Nephron (organoid): Measurements from ENCODE around the gene ANKH.
A peak's percentile ranks its signal among the peaks of the same experiment; 100 is the strongest.

Source experiments
- H3K27ac Mint-ChIP-seq, 3 experiments: 2 replicates each; pipeline ENCODE4 v1.8.0; 2020; ENCODE audit warnings: mixed read lengths in 3 of 3, mild to moderate bottlenecking in 2 of 3, moderate library complexity in 1 of 3
- H3K27me3 Mint-ChIP-seq: 2 replicates; pipeline ENCODE4 v1.8.0; 2021; ENCODE audit warnings: low read depth, mild to moderate bottlenecking, moderate library complexity, mixed read lengths
- H3K36me3 Mint-ChIP-seq: 2 replicates; pipeline ENCODE4 v1.8.0; 2020; ENCODE audit warnings: low read depth, mixed read lengths
- H3K4me1 Mint-ChIP-seq: 2 replicates; pipeline ENCODE4 v1.8.0; 2020; ENCODE audit warnings: mixed read lengths
- H3K4me3 Mint-ChIP-seq, 3 experiments: 2 replicates each; pipeline ENCODE4 v1.8.0; 2020; ENCODE audit warnings: mild to moderate bottlenecking in 3 of 3, mixed read lengths in 3 of 3, moderate library complexity in 2 of 3
- H3K9me3 Mint-ChIP-seq: 2 replicates; pipeline ENCODE4 v1.8.0; 2020; ENCODE audit warnings: mixed read lengths
- TF ChIP-seq, protein P1 (sequence below), 3 experiments: fragments of 200-600 bp; sonication (generic); IDR thresholded peaks; one replicate each; pipeline ENCODE4 v1.5.0; 2021; ENCODE audit warnings: antibody characterized with exemption in 3 of 3; ENCODE audit not compliant: unreplicated experiment in 3 of 3

The ANKH gene

DNA sequence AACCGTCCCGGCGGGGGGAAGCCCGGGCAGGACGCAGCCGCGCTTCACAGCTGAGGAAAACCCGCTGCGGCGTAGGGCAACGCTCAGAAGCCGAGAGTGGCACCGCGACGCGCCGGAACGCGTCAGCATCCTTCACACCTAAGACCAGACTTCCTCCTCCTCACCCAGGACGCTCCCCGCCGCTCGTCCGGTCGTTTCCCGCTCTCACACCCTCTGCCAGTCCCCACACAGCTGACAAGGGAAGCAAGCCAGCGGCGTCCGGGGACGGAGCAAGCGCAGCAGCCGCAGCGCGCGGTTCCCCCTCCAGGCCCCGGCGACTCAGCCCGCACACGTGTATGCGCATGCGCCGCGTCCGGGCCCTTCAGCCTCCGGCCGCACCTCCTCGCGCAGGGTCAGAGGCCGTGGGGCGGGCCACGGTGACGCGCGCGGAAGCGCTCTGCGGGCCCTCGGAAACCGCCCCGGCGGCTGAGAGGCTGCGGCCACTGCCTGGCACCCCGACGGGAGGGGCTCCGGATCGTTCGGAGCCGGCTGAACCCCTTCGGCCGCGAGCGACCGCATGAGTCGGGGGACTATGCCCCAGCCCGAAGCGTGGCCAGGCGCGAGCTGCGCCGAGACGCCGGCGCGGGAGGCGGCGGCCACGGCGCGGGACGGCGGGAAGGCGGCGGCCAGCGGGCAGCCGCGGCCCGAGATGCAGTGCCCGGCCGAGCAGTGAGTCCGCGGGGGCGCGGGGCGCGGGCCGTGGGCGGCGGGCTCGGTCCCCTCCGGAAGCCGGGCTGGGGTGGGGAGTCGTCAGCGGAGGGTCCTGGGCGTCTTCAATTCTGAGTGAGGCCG lies 207.1 kb downstream of the ANKH start, which contains the start of gene OTULIN:
TSS of gene OTULIN (plus strand) at position 449 of the 831 bp plus-strand sequence. CDS start at position 557, 108 bp downstream.
- no peaks in the 10 kb centered on the region for H3K27me3 Mint-ChIP-seq

GRCh38 chr5:14663734-14664269 lies 207.8 kb downstream of the ANKH start:
- Mint-ChIP-seq H3K36me3 (peaks cover 9% of the 10 kb centered on the region), H3K27me3 (no peaks in the 10 kb centered on the region), H3K9me3 (no peaks in the 10 kb centered on the region), H3K4me1 (peaks cover 33% of the 10 kb centered on the region), H3K4me3 (peak overlapping the region; percentile 92 to 97 (median 94)), H3K27ac (peak overlapping the region; percentile 55 to 94 (median 92))
- TF ChIP-seq, protein P1, sequence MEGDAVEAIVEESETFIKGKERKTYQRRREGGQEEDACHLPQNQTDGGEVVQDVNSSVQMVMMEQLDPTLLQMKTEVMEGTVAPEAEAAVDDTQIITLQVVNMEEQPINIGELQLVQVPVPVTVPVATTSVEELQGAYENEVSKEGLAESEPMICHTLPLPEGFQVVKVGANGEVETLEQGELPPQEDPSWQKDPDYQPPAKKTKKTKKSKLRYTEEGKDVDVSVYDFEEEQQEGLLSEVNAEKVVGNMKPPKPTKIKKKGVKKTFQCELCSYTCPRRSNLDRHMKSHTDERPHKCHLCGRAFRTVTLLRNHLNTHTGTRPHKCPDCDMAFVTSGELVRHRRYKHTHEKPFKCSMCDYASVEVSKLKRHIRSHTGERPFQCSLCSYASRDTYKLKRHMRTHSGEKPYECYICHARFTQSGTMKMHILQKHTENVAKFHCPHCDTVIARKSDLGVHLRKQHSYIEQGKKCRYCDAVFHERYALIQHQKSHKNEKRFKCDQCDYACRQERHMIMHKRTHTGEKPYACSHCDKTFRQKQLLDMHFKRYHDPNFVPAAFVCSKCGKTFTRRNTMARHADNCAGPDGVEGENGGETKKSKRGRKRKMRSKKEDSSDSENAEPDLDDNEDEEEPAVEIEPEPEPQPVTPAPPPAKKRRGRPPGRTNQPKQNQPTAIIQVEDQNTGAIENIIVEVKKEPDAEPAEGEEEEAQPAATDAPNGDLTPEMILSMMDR (IDR thresholded peaks at IDR 0.05; ENCODE audit: unreplicated experiment in 3 of 3) = no peak

More for the DNA sequence above, 207.1 kb downstream of the ANKH start, which contains the start of gene OTULIN:
- Mint-ChIP-seq H3K4me3 (peak within 1 kb of the TSS; percentile 93 to 98 (median 97)), H3K36me3 (peaks cover 9% of the 10 kb centered on the region), H3K9me3 (no peaks in the 10 kb centered on the region), H3K4me1 (peaks cover 33% of the 10 kb centered on the region), H3K27ac (peak within 1 kb of the TSS; percentile 86 to 94 (median 92))
- TF ChIP-seq, protein P1 (IDR thresholded peaks at IDR 0.05; ENCODE audit: unreplicated experiment in 3 of 3) = no peak

GRCh38 chr5:14662721-14663260 lies 208.8 kb downstream of the ANKH start:
- Mint-ChIP-seq H3K4me3 (peak overlapping the region; percentile 92 to 97 (median 94)), H3K27ac (no peak overlapping the region), H3K36me3 (peaks cover 2% of the 10 kb centered on the region), H3K27me3 (no peaks in the 10 kb centered on the region), H3K4me1 (peaks cover 30% of the 10 kb centered on the region), H3K9me3 (no peaks in the 10 kb centered on the region)
- TF ChIP-seq, protein P1 (IDR thresholded peaks at IDR 0.05; ENCODE audit: unreplicated experiment in 3 of 3) = no peak

GRCh38 chr5:14660833-14661232 lies 210.7 kb downstream of the ANKH start:
- no peaks in the 10 kb centered on the region for H3K27me3 Mint-ChIP-seq
- no peak overlapping the region for H3K27ac Mint-ChIP-seq
- H3K36me3 Mint-ChIP-seq = no peaks in the 10 kb centered on the region
- peak overlapping the region in 2 of 3 experiments; percentile 2 to 4 for H3K4me3 Mint-ChIP-seq
- peaks cover 15% of the 10 kb centered on the region for H3K4me1 Mint-ChIP-seq
- TF ChIP-seq, protein P1 (IDR thresholded peaks at IDR 0.05; ENCODE audit: unreplicated experiment in 3 of 3) = no peak
- H3K9me3 Mint-ChIP-seq = no peaks in the 10 kb centered on the region

DNA sequence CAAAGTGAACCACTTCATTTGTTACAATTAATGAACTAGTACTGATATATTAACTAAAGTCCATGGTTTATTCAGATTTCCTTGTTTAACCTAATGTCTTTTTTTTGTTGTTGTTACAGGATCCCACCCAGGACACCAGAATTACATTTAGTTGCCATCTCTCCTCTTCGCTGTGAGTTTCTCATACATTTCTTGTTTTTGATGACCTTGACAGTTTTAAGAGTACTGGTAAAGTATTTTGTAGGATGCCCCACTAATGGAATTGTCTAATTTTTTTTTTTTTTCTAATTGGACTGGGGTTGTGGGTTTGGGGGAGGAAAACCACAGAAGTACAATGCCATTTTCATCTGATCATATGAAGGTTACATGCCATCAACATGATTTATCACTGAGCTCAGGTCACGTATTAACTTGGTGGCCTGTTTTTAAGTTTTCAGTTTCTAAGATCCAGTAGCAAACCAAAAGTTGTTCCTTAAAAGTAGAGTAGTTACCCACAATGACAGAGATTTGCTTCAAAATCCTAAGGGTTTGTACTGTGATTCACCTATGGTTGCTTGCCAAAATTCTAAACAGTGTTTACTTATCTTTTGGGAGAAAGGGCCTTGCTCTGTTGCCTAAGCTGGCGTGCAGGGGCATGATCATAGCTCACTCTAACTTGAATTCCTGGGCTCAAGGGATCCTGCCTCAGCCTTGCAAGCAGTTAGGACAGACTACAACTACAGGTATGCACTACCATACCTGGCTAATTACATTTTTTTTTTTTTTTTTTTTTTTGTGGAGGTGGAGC lies 211.6 kb downstream of the ANKH start:
- Mint-ChIP-seq H3K27ac (no peak overlapping the region), H3K27me3 (no peaks in the 10 kb centered on the region), H3K4me3 (no peak overlapping the region), H3K4me1 (peaks cover 7% of the 10 kb centered on the region), H3K36me3 (no peaks in the 10 kb centered on the region), H3K9me3 (no peaks in the 10 kb centered on the region)
- TF ChIP-seq, protein P1 (IDR thresholded peaks at IDR 0.05; ENCODE audit: unreplicated experiment in 3 of 3) = no peak
